Mesenchymal stem cell (in vitro differentiated cells and primary cell): ENCODE results near the gene LGR6. TPM values are rescaled to one million over a fixed set of nuclear protein-coding genes. Genes with fewer than 3 reads are reported as not detected.

Experiments
- DNase-seq: peaks from one replicate; pipeline ENCODE4 v3.0.0-alpha.2; 2013
- H2AFZ ChIP-seq: one replicate; pipeline ENCODE4 v1.6.1; 2013; ENCODE audit warnings: low read depth, mild to moderate bottlenecking, control low read depth, inconsistent platforms, low read length, moderate library complexity
- H2AK5ac ChIP-seq: 2 replicates; pipeline ENCODE4 v1.6.1; 2013; ENCODE audit warnings: low read length, moderate library complexity, mild to moderate bottlenecking, inconsistent platforms; ENCODE audit not compliant: severe bottlenecking
- H2BK120ac ChIP-seq: one replicate; pipeline ENCODE4 v1.6.1; 2013; ENCODE audit warnings: low read depth, mild to moderate bottlenecking, inconsistent platforms, low read length, moderate library complexity
- H2BK12ac ChIP-seq, 2 experiments: one replicate each; pipeline ENCODE4 v1.6.1; 2013; ENCODE audit warnings: inconsistent platforms in 2 of 2, low read length in 2 of 2, mild to moderate bottlenecking in 2 of 2, moderate library complexity in 2 of 2, control low read depth in 1 of 2
- H2BK15ac ChIP-seq: one replicate; pipeline ENCODE4 v1.6.1; 2013; ENCODE audit warnings: mild to moderate bottlenecking, low read depth, inconsistent platforms; ENCODE audit not compliant: poor library complexity, severe bottlenecking
- H2BK5ac ChIP-seq: 2 replicates; pipeline ENCODE4 v1.6.1; 2013; ENCODE audit warnings: low read depth, mild to moderate bottlenecking, low read length, control low read depth, inconsistent platforms; ENCODE audit not compliant: poor library complexity, severe bottlenecking
- H3K14ac ChIP-seq, 2 experiments: one replicate each; pipeline ENCODE4 v1.6.1; 2013; ENCODE audit warnings: inconsistent platforms in 2 of 2, low read length in 2 of 2, control low read depth in 1 of 2, mild to moderate bottlenecking in 1 of 2, moderate library complexity in 1 of 2
- H3K18ac ChIP-seq, 2 experiments: one replicate each; pipeline ENCODE4 v1.6.1; 2013; ENCODE audit warnings: inconsistent platforms in 2 of 2, low read length in 2 of 2, control low read depth in 1 of 2, low read depth in 1 of 2, mild to moderate bottlenecking in 1 of 2
- H3K23ac ChIP-seq, 2 experiments: one replicate each; pipeline ENCODE4 v1.6.1; 2013; ENCODE audit warnings: inconsistent platforms in 2 of 2, low read length in 2 of 2, mild to moderate bottlenecking in 2 of 2, moderate library complexity in 2 of 2, control low read depth in 1 of 2
- H3K27ac ChIP-seq: 2 replicates; pipeline ENCODE4 v1.5.1; 2013; ENCODE audit warnings: mild to moderate bottlenecking, moderate library complexity, low read length, control low read depth, inconsistent platforms; ENCODE audit not compliant: poor library complexity, severe bottlenecking
- H3K27me3 ChIP-seq, 2 experiments: 2 replicates each; pipeline versions ENCODE4 v1.6.1 to v1.7.0; 2013; ENCODE audit warnings: low read length in 2 of 2, mild to moderate bottlenecking in 2 of 2, moderate library complexity in 2 of 2, control low read depth in 1 of 2, inconsistent platforms in 1 of 2; ENCODE audit not compliant: control insufficient read depth in 1 of 2, insufficient read depth in 1 of 2
- H3K36me3 ChIP-seq, 2 experiments: 2 replicates each; pipeline versions ENCODE4 v1.6.1 to v1.7.0; 2013; ENCODE audit warnings: low read length in 2 of 2, control low read depth in 1 of 2, inconsistent platforms in 1 of 2, low read depth in 1 of 2, mild to moderate bottlenecking in 1 of 2; ENCODE audit not compliant: insufficient read depth in 2 of 2, control insufficient read depth in 1 of 2
- H3K4ac ChIP-seq, 2 experiments: one replicate each; pipeline ENCODE4 v1.6.1; 2013; ENCODE audit warnings: inconsistent platforms in 2 of 2, low read length in 2 of 2, mild to moderate bottlenecking in 2 of 2, moderate library complexity in 2 of 2, control low read depth in 1 of 2, low read depth in 1 of 2
- H3K4me1 ChIP-seq: 2 replicates; pipeline ENCODE4 v1.6.1; 2013; ENCODE audit warnings: low read depth, low read length, control low read depth; ENCODE audit not compliant: control insufficient read depth, insufficient read depth
- H3K4me2 ChIP-seq: 2 replicates; pipeline ENCODE4 v1.6.1; 2013; ENCODE audit warnings: low read length, mild to moderate bottlenecking, inconsistent platforms; ENCODE audit not compliant: poor library complexity, severe bottlenecking
- H3K4me3 ChIP-seq, 2 experiments: 2 replicates each; pipeline versions ENCODE4 v1.5.1 to v1.7.0; 2013; ENCODE audit warnings: low read length in 2 of 2, mild to moderate bottlenecking in 2 of 2, control low read depth in 1 of 2, low read depth in 1 of 2; ENCODE audit not compliant: insufficient read depth in 1 of 2
- H3K79me1 ChIP-seq: replicated peaks from 2 replicates; pipeline ENCODE4 v1.6.1; 2013; ENCODE audit warnings: mild to moderate bottlenecking, control low read depth, low read length, inconsistent platforms; ENCODE audit not compliant: poor library complexity, severe bottlenecking
- H3K9ac ChIP-seq: 2 replicates; pipeline ENCODE4 v1.7.0; 2013; ENCODE audit warnings: mild to moderate bottlenecking, low read length, moderate library complexity
- H3K9me3 ChIP-seq: 2 replicates; pipeline ENCODE4 v1.7.0; 2013; ENCODE audit warnings: mild to moderate bottlenecking, low read length; ENCODE audit not compliant: control insufficient read depth
- H4K8ac ChIP-seq: one replicate; pipeline ENCODE4 v1.6.1; 2013; ENCODE audit warnings: inconsistent platforms, mild to moderate bottlenecking, low read length, moderate library complexity
- H4K91ac ChIP-seq: one replicate; pipeline ENCODE4 v1.6.1; 2013; ENCODE audit warnings: mild to moderate bottlenecking, low read length, inconsistent platforms
- WGBS: methylation state at CpG from one replicate; pipeline ENCODE4 v1.1.7; 2013; ENCODE audit warnings: mixed read lengths; 5-methylcytosine and 5-hydroxymethylcytosine counted together
- polyA plus RNA-seq, 2 experiments: library from polyadenylated mRNA; stranded (reverse); fragments of 200-250 nt; gene quantifications; one replicate each; pipeline ENCODE4 v1.2.3, GENCODE V29; 2013

LGR6 gene
- polyA plus RNA-seq (2013, experiment 1 of 2): not detected
- polyA plus RNA-seq (2013, experiment 2 of 2): not detected

GRCh38 chr1:202193614-202194327 lies at the start of gene LGR6:
TSS of gene LGR6 (plus strand) at chr1:202193799. CDS start at chr1:202193990, 191 bp downstream.
- H3K9me3 ChIP-seq: no peaks in the 10 kb centered on the region
- peak within 1 kb of the TSS in 1 of 2 experiments; percentile 41 for H3K4me3 ChIP-seq
- H4K8ac ChIP-seq: no peak within 1 kb of the TSS
- H2AFZ ChIP-seq: no peak within 1 kb of the TSS
- H3K9ac ChIP-seq: no peak within 1 kb of the TSS
- H2BK5ac ChIP-seq: no peak within 1 kb of the TSS
- H3K36me3 ChIP-seq: no peaks in the 10 kb centered on the region
- H3K4me2 ChIP-seq: peak within 1 kb of the TSS; percentile 78
- H2BK15ac ChIP-seq: no peak within 1 kb of the TSS
- H3K4ac ChIP-seq: no peak within 1 kb of the TSS
- no peak within 1 kb of the TSS for H3K18ac ChIP-seq
- 5% methylated on average over 56 of the region's 61 CpGs for WGBS
- H3K14ac ChIP-seq: no peak within 1 kb of the TSS
- peak within 1 kb of the TSS in 1 of 2 experiments; percentile 78 for H3K23ac ChIP-seq
- H3K27ac ChIP-seq: no peak within 1 kb of the TSS
- H3K27me3 ChIP-seq: peaks cover 43 to 77% of the 10 kb centered on the region in 2 experiments
- H3K79me1 ChIP-seq: no peaks in the 10 kb centered on the region
- DNase-seq: no peak
- H3K4me1 ChIP-seq: peaks cover 14% of the 10 kb centered on the region
- no peak within 1 kb of the TSS for H2BK120ac ChIP-seq
- H2AK5ac ChIP-seq: no peak within 1 kb of the TSS
- no peak within 1 kb of the TSS for H4K91ac ChIP-seq
- H2BK12ac ChIP-seq: no peak within 1 kb of the TSS

- H3K4me3 ChIP-seq: peak within 1 kb of the TSS; percentile 93 to 97
- DNase-seq: peak; percentile 54
- H3K36me3 ChIP-seq: peaks cover 0 to 4% of the 10 kb centered on the region in 2 experiments
- H3K27me3 ChIP-seq: no peaks in the 10 kb centered on the region
- peak within 1 kb of the TSS in 1 of 2 experiments; percentile 94 for H3K23ac ChIP-seq
- peak within 1 kb of the TSS; percentile 88 for H3K9ac ChIP-seq
- H3K18ac ChIP-seq: peak within 1 kb of the TSS; percentile 96 to 97
- WGBS: under 1% methylated on average over 45 of the region's 82 CpGs
- H3K9me3 ChIP-seq: no peaks in the 10 kb centered on the region
- H4K8ac ChIP-seq: peak within 1 kb of the TSS; percentile 94
- peaks cover 14% of the 10 kb centered on the region for H3K4me1 ChIP-seq
- H2BK15ac ChIP-seq: peak within 1 kb of the TSS; percentile 90
- H3K4ac ChIP-seq: peak within 1 kb of the TSS; percentile 93 to 99
- H2BK12ac ChIP-seq: peak within 1 kb of the TSS in 1 of 2 experiments; percentile 83
- peak within 1 kb of the TSS; percentile 11 for H2BK120ac ChIP-seq
- H2AFZ ChIP-seq: peak within 1 kb of the TSS; percentile 87
- H3K14ac ChIP-seq: peak within 1 kb of the TSS in 1 of 2 experiments; percentile 98
- peak within 1 kb of the TSS; percentile 71 for H3K4me2 ChIP-seq
- H2BK5ac ChIP-seq: peak within 1 kb of the TSS; percentile 52
- H3K27ac ChIP-seq: peak within 1 kb of the TSS; percentile 31
- H4K91ac ChIP-seq: peak within 1 kb of the TSS; percentile 93
- no peak within 1 kb of the TSS for H2AK5ac ChIP-seq
- peaks cover 8% of the 10 kb centered on the region for H3K79me1 ChIP-seq
These were observed 49.1 kb upstream of the LGR6 start, which contains the start of gene ARL8A for GRCh38 chr1:202144402-202145067. TSS of gene ARL8A (minus strand) at chr1:202144737. CDS start at chr1:202144572, 165 bp downstream.

- Histone ChIP-seq H3K23ac (peak overlapping the region in 1 of 2 experiments; percentile 86), H3K27ac (no peak overlapping the region), H4K8ac (peak overlapping the region; percentile 78), H3K18ac (peak overlapping the region; percentile 80 to 92), H2BK120ac (no peak overlapping the region), H2BK12ac (peak overlapping the region in 1 of 2 experiments; percentile 19), H3K9me3 (no peaks in the 10 kb centered on the region), H3K4me3 (peak overlapping the region; percentile 93 to 97), H2AK5ac (no peak overlapping the region), H2BK15ac (peak overlapping the region; percentile 90), H3K36me3 (peaks cover 0 to 4% of the 10 kb centered on the region in 2 experiments), H3K4me1 (peaks cover 14% of the 10 kb centered on the region), H2BK5ac (no peak overlapping the region), H3K4ac (peak overlapping the region; percentile 84 to 86), H3K14ac (peak overlapping the region in 1 of 2 experiments; percentile 73), H3K4me2 (peak overlapping the region; percentile 71), H3K9ac (peak overlapping the region; percentile 88), H3K79me1 (peaks cover 8% of the 10 kb centered on the region), H4K91ac (peak overlapping the region; percentile 43), H3K27me3 (no peaks in the 10 kb centered on the region), H2AFZ (peak overlapping the region; percentile 87)
- 6% methylated on average over 6 of the region's 13 CpGs for WGBS
- no peak for DNase-seq
These were observed 48.4 kb upstream of the LGR6 start for GRCh38 chr1:202145068-202145743.
